Common myeloid progenitor, CD34-positive (primary cell): ENCODE results near the gene JPT2.

Experiments
- CTCF ChIA-PET: fragments of 350-600 bp; sonication (Branson Sonifier 250); formaldehyde crosslinking; loops from one replicate; lab custom pipeline; 2021; ENCODE audit warnings: antibody characterized with exemption; lab: Charles Lee
- POLR2A ChIA-PET: fragments of 350-600 bp; sonication (Branson Sonifier 250); formaldehyde crosslinking; loops from one replicate; lab custom pipeline; 2021; ENCODE audit warnings: antibody characterized with exemption; lab: Charles Lee
- DNase-seq, 3 donors: peaks; one replicate each; pipeline versions ENCODE4 v3.0.0 to v3.0.0-alpha.2; 2013
- H3K27ac ChIP-seq, 2 experiments: 1 replicate in 1 of 2; 2 replicates in 1 of 2; pipeline ENCODE4 v1.7.0; 2013; ENCODE audit warnings: inconsistent platforms in 2 of 2, low read length in 2 of 2, mild to moderate bottlenecking in 2 of 2, low read depth in 1 of 2, moderate library complexity in 1 of 2; ENCODE audit not compliant: severe bottlenecking in 2 of 2, insufficient read depth in 1 of 2, poor library complexity in 1 of 2
- H3K27me3 ChIP-seq, 5 experiments: replicated peaks in 2 of 5; 1 replicate in 3 of 5; 2 replicates in 2 of 5; pipeline versions ENCODE4 v1.6.1 to v1.7.0; 2013; ENCODE audit warnings: low read length in 4 of 5, mild to moderate bottlenecking in 2 of 5, moderate library complexity in 2 of 5, inconsistent platforms in 1 of 5; ENCODE audit not compliant: insufficient read depth in 5 of 5, control insufficient read depth in 4 of 5
- H3K36me3 ChIP-seq, 4 experiments: 1 replicate in 2 of 4; 2 replicates in 2 of 4; pipeline versions ENCODE4 v1.6.1 to v1.7.0; 2013; ENCODE audit warnings: low read length in 3 of 4, control low read depth in 1 of 4, mild to moderate bottlenecking in 1 of 4; ENCODE audit not compliant: control insufficient read depth in 4 of 4, insufficient read depth in 4 of 4
- H3K4me1 ChIP-seq, 4 experiments: 1 replicate in 3 of 4; 2 replicates in 1 of 4; pipeline versions ENCODE4 v1.6.1 to v1.7.1; 2013; ENCODE audit warnings: low read length in 3 of 4, mild to moderate bottlenecking in 3 of 4, control low read depth in 1 of 4, inconsistent platforms in 1 of 4, moderate library complexity in 1 of 4; ENCODE audit not compliant: control insufficient read depth in 4 of 4, insufficient read depth in 4 of 4; ENCODE audit errors: control extremely low read depth in 1 of 4
- H3K4me3 ChIP-seq, 7 experiments: 1 replicate in 4 of 7; 2 replicates in 3 of 7; pipeline versions ENCODE4 v1.5.1 to v1.7.0; 2013; ENCODE audit warnings: mild to moderate bottlenecking in 7 of 7, low read length in 6 of 7, moderate library complexity in 6 of 7, inconsistent platforms in 2 of 7, low read depth in 2 of 7, control low read depth in 1 of 7; ENCODE audit not compliant: insufficient read depth in 4 of 7, control insufficient read depth in 1 of 7; ENCODE audit errors: extremely low read depth in 1 of 7
- H3K9me3 ChIP-seq, 5 experiments: 1 replicate in 4 of 5; 2 replicates in 1 of 5; pipeline versions ENCODE4 v1.6.1 to v1.7.1; 2013; ENCODE audit warnings: low read length in 4 of 5, mild to moderate bottlenecking in 2 of 5, inconsistent platforms in 1 of 5, low read depth in 1 of 5, moderate library complexity in 1 of 5; ENCODE audit not compliant: control insufficient read depth in 4 of 5, insufficient read depth in 2 of 5; ENCODE audit errors: control extremely low read depth in 1 of 5
- WGBS: methylation state at CpG from one replicate; pipeline ENCODE4 v1.1.5; 2013; ENCODE audit not compliant: insufficient coverage; 5-methylcytosine and 5-hydroxymethylcytosine counted together

JPT2 gene

GRCh38 chr16:1667271-1667670 lies 10.8 kb upstream of the JPT2 start:
- Histone ChIP-seq H3K9me3 (no peaks in the 10 kb centered on the region), H3K36me3 (peaks cover 20 to 97% (median 83%) of the 10 kb centered on the region in 4 experiments), H3K27ac (no peak overlapping the region), H3K4me3 (no peak overlapping the region), H3K4me1 (no peaks in the 10 kb centered on the region), H3K27me3 (no peaks in the 10 kb centered on the region)
- ChIA-PET CTCF (interaction anchor here (1.1 to 1.3 kb wide), 4 partner anchors 9 to 47 kb away, joined by 3 to 4 read pairs (median 3); partner anchors contain the start of gene MAPK8IP3), POLR2A (no interaction called here)
- no peak for DNase-seq
- 100% methylated on average over 5 of the region's 8 CpGs for WGBS

GRCh38 chr16:1667916-1668315 lies 10.2 kb upstream of the JPT2 start:
- Histone ChIP-seq H3K36me3 (peaks cover 24 to 97% (median 82%) of the 10 kb centered on the region in 4 experiments), H3K27me3 (no peaks in the 10 kb centered on the region), H3K27ac (no peak overlapping the region), H3K9me3 (no peaks in the 10 kb centered on the region), H3K4me3 (no peak overlapping the region), H3K4me1 (no peaks in the 10 kb centered on the region)
- WGBS = 96% methylated on average over 14 of the region's 14 CpGs
- ChIA-PET POLR2A (no interaction called here), CTCF (interaction anchor here (1.2 to 1.3 kb wide), 3 partner anchors 23 to 47 kb away, joined by 3 to 4 read pairs (median 3); partner anchors contain the start of gene MAPK8IP3)
- DNase-seq = no peak

DNA sequence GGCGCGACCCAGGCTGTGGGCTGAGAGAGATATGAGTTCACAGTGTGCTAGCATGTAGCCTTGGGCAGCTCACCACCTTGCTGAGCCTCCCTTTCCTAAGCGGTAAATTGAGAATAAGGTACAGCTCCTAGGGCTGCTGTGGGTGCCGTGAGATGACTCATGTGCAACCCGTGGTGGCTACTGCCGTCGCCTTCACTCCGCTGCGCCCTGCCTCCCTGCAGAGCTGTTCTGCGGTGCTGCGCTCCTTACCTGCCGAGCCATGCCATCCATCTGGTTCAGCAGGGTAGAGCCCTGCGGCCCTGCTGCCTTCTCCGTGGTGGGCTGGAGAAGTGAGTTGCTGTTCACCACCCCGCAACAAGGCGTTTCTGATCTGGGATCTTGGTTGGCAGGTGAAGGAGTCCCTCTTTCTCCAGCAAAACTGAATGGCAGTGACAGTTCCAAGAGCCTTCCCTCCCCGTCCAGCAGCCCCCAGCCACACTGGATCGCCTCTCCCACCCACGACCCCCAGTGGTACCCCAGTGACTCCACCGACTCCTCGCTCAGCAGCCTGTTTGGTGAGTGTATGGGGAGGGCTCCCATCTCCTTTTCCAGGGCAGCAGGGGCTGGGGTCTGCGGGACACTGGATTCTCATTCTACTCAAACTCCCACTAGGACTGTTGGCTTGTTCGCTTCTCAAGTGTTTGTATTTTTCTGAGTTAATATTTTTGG lies 9.3 kb upstream of the JPT2 start:
- Histone ChIP-seq H3K36me3 (peaks cover 29 to 97% (median 80%) of the 10 kb centered on the region in 4 experiments), H3K9me3 (no peaks in the 10 kb centered on the region), H3K27ac (no peak overlapping the region), H3K4me1 (no peaks in the 10 kb centered on the region), H3K4me3 (no peak overlapping the region), H3K27me3 (no peaks in the 10 kb centered on the region)
- ChIA-PET CTCF (interaction anchor here (0.6 to 1.3 kb wide), 2 partner anchors 37 to 570 kb away, joined by 3 to 4 read pairs; partner anchors contain the start of gene MAPK8IP3), POLR2A (no interaction called here)
- DNase-seq = no peak
- 96% methylated on average over 14 of the region's 23 CpGs for WGBS

GRCh38 chr16:1669698-1670097 lies 8.4 kb upstream of the JPT2 start:
- Histone ChIP-seq H3K4me3 (no peak overlapping the region), H3K9me3 (no peaks in the 10 kb centered on the region), H3K27me3 (no peaks in the 10 kb centered on the region), H3K4me1 (no peaks in the 10 kb centered on the region), H3K27ac (no peak overlapping the region), H3K36me3 (peaks cover 26 to 98% (median 78%) of the 10 kb centered on the region in 4 experiments)
- ChIA-PET CTCF (no interaction called here), POLR2A (no interaction called here)
- DNase-seq = no peak
- WGBS = 100% methylated on average over 5 of the region's 7 CpGs

GRCh38 chr16:1670371-1670770 lies 7.7 kb upstream of the JPT2 start:
- H3K27ac ChIP-seq = no peak overlapping the region
- peaks cover 26 to 98% (median 77%) of the 10 kb centered on the region in 4 experiments for H3K36me3 ChIP-seq
- no peak for DNase-seq
- POLR2A ChIA-PET = no interaction called here
- H3K27me3 ChIP-seq = no peaks in the 10 kb centered on the region
- 97% methylated on average over 18 of the region's 19 CpGs for WGBS
- H3K4me3 ChIP-seq = no peak overlapping the region
- CTCF ChIA-PET = no interaction called here
- H3K4me1 ChIP-seq = no peaks in the 10 kb centered on the region
- H3K9me3 ChIP-seq = no peaks in the 10 kb centered on the region

DNA sequence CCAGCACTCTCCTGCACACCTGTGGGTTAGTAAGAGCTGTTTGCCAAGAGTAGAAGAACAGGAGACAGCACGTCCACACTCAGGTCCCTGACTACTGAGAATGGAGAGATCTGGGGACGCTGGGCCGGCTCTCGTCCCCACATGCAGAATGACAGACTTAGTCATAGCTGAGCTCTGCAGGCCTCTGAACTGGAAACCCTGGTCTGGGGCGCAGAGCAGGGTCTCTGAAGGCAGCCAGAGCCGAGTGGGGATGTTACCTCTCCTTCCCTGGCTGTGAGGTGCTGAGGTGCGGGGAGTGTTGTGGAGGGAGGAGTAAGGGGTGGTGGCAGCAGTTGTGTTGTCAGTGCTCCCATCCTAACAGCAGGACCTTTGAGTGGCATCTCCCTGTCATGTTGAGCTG lies 7.2 kb upstream of the JPT2 start:
- no peak overlapping the region for H3K4me3 ChIP-seq
- DNase-seq = no peak
- WGBS = 96% methylated on average over 6 of the region's 7 CpGs
- CTCF ChIA-PET = no interaction called here
- POLR2A ChIA-PET = no interaction called here
- H3K36me3 ChIP-seq = peaks cover 26 to 98% (median 77%) of the 10 kb centered on the region in 4 experiments
- H3K27me3 ChIP-seq = no peaks in the 10 kb centered on the region
- no peak overlapping the region for H3K27ac ChIP-seq
- no peaks in the 10 kb centered on the region for H3K9me3 ChIP-seq
- H3K4me1 ChIP-seq = no peaks in the 10 kb centered on the region

DNA sequence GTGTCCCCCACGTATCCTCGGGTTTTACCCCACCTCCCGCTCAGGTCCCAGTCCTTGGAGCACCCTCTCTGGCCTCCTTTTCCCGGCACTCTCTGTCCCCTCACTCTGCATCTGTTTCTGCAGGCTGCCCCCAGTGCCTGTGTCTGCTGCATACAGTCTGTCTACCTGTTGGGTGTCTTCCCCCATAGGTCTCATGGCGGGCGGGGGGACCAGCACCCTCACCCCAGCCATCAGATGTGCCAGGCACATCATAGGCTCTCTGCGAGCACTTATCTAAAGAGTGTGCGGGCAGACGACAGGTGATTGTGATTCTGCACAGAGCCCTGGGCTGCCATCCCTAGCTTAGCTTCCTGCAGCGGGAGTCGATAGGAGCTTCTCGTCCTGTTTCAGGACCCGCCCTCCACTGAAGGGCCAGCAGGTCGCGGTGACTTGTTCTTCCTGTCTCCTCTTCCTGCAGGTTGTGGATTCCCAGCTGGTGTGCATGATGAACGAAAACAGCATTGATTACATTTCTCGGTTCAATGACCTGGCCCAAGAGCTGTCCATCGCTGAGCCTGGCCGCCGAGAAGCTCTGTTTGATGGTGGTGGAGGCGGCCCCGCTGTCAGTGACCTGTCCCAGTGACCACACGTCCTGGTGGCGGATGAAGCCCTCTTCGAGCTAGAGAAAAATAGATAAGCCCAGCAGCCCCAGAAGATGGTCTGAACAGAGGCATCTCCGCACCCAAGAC lies 4.5 kb upstream of the JPT2 start:
- Histone ChIP-seq H3K36me3 (peaks cover 22 to 81% (median 62%) of the 10 kb centered on the region in 4 experiments), H3K4me3 (no peak overlapping the region), H3K27me3 (no peaks in the 10 kb centered on the region), H3K9me3 (no peaks in the 10 kb centered on the region), H3K27ac (no peak overlapping the region), H3K4me1 (peaks cover 0 to 10% (median 5%) of the 10 kb centered on the region in 4 experiments)
- 93% methylated on average over 24 of the region's 26 CpGs for WGBS
- ChIA-PET POLR2A (no interaction called here), CTCF (interaction anchor here (0.6 to 1.2 kb wide), 4 partner anchors 12 to 57 kb away, joined by 3 read pairs; no protein-coding TSS in a partner anchor)
- no peak for DNase-seq
